HG02970 (cell line): Measurements from ENCODE around the gene PTPN3.
A peak's percentile ranks its signal among the peaks of the same experiment; 100 is the strongest.

Experiments
- ATAC-seq: cut with Tn5 transposase; IDR thresholded peaks from one replicate; pipeline ENCODE4 v1.9.1; 2021; ENCODE audit warnings: mild to moderate bottlenecking, moderate library complexity, moderate number of reproducible peaks; ENCODE audit not compliant: unreplicated experiment, low FRiP score

Gene PTPN3

DNA sequence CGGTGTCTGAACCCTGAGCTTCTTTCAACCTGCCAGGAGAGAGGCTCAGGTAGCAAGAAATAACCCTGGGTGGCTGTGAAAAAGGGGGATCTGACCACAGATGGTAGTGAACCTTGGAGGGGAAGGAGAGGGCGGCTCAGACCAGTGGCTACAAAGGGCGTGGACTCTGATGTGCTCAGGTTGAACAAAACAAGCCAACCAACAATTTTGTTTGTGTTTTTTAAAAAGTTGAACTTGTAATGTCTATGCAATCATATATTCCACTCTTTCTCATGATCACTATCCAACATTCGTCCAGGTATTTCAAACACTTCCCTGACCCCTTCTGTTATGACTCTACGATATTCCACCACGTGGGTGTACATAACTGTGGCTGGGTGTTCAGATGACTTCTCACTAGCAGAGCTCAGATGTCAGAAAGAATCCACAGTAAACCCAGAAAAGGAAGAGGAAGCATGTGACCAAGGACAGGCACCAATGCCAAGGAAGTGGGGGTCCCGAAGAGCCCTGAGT is 20.0 kb downstream of the PTPN3 start:
- no peak for ATAC-seq

DNA sequence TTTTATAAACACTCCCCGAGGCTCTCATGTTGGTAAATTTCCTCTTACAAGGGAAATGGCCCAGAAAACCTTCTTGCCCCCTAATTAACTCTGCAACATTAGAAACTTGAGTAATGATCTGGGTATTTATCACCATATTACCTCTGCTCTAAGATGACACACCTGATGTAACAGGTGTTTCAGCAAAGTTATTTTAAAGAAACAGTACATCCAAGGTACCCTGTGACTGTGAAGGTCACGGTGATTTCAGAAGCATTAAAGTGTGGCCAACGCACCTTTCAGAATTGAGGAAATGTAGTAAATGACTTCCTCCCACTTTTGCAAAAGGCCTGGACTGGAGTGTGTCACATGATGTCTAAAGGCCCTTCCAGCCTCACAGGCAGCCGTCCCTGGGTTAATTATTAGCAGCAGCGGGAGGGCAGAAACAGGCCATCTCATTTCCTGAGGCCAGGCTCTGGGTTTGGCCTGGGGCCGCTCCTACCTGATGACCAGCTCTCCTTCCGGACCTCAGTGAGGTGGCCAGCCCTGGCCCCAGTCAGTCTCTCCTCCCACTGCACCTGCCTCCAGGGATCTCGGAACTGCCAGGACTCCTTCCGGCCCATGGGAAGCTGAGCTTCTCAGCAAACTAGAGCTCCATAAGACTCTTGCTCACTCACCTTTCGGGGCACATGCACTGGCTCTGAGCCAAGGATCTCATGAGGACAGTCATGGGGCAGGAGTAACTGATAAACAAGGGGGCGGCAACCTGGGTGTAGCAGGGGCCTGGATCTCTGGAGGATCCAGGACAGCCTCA is 20.7 kb downstream of the PTPN3 start:
- no peak for ATAC-seq

DNA sequence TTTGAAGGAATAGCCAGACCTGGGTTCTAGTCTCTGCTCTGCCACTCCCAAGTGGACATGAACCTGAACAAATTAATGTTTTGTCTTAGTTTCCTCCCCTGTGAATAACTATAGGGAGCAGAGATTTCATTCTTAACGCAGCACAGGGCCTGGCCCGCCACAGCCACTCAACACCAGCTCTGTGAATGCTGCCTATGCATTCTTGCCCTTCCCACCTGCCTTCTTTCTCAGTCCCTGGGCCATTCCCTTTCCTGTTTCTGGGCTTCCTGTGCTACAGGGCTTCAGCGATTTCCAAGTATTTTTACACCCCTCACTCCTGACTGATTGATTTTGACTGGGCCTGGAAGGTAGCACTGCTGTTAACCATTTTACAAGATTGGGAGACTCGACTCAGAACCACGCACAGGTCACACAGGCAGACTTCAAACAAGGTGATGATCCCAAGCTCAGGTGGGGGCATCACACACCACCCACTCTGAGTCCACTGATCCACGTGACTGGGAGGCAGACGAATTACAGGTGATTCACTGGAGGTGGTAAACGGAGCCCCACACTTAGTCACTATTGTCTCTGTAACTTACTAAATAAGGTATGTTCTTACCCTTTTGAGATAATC is 21.4 kb downstream of the PTPN3 start:
- ATAC-seq: no peak

DNA sequence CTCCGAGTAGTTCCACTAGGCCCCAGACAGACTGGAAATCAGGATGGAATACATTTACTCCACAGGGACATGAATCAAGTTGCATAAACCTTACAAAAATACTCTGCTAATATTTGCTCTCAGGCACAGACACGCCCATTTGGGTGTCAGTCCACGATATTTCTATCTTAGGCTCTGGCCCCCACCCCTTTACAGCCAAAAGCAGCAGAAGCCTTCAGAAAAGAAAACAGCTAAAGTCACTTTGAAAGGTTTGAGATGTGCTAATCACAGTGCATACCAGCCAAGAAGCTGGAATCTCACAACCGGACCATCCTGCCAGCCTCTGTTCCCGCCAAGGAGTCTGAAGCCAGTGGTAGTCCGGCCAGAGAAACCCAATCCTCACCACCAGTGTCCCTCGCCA is 22.6 kb downstream of the PTPN3 start:
- no peak for ATAC-seq

DNA sequence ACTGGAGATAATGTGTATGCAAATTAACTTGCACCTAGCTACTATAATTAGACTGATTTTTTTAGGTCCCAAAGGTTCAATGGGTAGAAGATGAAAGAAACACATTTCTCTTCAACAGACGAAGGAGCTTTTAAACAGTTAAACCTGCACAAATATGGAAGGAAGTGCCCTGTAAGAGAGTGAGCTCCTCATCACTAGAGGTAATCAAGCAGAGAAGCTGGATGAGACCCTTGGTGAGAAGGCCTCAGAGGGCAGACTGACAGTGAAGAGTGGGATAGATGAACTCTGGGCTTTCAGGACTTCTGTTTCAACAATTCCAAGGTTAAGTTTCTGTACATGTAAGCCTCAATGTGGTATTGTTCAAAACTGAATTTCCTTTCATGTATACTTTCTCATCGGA is 23.2 kb downstream of the PTPN3 start:
- ATAC-seq: no peak

DNA sequence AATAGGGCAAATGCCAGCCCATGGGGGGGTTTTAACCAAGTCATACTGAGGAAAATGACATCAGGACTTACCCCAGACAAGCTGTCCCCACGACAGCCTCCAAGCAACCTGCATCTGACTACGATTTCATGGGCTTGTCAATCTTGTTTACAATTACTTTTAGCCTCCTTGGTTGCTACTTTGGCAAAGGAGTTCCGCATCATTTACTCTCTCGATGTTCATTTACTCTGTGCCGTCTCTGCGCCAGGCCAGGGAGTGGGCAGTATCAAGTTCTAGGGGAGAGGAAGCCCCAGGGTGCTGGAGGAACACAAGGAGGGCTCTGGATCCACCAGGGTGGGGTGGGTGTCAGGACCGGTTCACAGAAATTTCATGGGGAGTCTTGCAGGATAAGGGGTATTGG is 23.9 kb downstream of the PTPN3 start:
- ATAC-seq: no peak

DNA sequence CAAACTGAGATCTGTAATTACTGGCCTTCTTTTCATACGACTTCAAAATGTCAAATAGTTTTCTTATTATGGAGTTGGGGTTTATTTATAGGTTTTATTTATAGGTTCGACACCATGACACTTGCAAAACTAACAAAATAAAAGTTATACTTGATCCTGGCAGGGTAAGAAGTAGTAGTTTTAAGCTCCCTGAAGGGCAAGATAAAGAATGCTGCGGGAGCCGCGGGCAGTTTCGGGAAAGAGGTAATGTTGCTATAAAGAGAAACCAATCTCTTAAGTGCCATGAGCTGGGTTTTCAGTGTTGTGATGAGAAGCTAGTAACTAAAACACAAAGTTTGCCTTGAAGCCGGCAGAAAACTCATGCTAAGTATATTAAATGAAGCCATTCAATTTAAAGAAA is 24.8 kb downstream of the PTPN3 start:
- no peak for ATAC-seq

DNA sequence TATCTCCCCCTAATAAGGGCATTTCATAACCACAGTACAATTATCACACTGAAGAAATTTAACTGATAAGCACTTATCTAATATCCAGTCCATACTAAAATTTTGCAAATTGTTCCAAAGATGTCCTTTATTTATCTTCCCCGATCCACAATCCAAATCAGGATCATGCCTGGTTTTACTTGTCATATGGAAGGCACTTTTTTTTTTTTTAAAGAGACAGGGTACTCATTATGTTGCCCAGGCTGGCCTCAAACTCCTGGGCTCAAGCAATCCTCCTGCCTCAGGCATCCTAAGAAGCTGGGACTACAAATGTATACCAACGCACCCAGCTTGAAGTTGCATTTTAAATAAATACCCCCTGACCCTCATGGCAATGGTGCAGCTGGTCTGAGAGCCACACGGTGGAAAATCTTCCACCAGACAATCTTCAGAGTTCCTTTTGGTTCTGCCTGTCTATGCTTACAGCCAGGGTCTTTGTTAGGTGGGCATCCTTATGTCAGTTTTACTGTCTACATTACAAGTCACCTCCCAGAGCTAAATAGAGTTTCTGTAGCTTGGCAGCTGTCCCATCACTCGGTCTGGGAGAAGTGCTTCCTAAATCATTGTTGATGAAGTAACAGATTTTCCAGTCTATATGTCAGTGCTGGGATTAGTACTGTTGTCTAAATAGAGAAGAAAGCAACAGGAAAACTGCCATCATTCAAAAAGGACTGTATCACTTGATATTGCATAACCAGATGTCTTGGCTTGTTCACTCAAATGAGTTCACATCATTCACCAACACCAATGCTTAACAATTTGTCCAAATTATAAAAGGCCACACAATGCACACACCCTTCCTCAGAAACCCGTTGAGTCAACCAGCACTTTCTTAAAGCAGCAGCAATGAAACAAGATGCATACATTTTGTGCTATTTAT is 26.4 kb downstream of the PTPN3 start:
- ATAC-seq: no peak

DNA sequence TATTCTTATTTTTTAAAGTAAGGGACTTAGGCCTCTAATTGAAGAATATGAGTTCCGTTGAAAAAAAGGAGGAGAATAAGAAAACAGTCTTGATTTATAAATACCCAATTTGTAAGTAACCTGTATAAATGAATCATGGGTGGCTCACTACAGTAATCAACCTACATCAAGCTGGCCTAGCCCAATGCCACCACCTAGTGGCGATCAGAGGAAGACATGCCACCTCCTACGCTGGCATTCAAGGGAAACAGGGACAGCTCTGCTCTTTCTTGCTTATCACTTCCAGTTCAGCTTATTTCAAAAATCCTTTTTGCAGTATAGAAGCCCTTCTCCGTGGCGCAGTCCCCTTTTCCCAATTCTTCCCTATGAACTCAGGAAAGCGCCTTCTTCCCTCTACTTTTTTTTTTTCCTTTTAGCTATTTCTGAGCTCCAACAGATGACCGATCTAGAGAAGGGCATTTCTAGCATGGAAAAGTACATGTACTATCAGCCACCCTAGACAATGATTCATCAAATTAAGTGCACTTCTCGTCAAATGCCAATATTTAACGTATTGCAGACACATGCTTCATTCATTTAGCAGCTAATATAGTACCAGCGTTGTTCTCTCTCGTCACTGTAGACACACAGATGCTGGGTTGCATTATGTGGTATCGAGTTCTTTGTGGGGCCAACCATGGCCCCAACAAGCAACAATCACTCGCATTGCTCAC is 28.3 kb downstream of the PTPN3 start:
- ATAC-seq: peak; percentile 82

DNA sequence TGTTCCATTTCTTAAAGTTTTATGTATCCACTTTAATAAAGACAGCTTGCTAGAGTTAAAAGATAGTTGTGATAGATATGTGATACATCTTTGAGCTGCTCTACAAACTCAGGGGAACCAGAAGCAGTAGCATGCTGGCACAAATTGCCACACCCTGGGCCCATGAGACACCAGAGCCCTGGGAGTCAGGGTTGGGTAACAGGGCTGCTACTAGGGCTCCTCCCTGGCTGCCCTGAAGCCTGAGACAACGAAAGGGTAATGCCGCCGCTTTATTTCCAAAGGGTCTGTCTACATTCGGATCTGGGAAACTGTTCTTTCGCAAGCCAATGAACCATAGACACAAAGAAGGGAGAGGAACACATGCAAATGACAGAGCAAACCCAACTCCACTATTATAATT is 29.2 kb downstream of the PTPN3 start:
- ATAC-seq: no peak

DNA sequence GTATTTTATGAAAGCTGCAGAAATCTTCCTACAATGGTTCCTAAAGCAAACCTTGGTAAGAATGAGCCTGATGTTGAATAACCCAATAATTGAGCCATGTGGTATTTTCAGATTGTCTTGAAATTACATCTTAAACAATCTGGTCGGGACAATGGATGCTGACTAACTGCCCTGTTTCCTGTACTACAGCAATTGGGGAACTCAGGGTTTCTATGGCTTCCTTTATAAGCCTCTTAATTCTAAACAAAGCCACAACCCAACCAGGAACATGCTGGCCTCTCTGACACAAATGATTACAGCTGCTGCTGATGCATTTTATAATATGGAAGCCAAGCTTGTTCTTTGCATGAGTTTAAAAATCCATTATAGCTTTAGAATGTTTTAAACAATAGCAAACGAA is 30.2 kb downstream of the PTPN3 start:
- ATAC-seq: no peak

DNA sequence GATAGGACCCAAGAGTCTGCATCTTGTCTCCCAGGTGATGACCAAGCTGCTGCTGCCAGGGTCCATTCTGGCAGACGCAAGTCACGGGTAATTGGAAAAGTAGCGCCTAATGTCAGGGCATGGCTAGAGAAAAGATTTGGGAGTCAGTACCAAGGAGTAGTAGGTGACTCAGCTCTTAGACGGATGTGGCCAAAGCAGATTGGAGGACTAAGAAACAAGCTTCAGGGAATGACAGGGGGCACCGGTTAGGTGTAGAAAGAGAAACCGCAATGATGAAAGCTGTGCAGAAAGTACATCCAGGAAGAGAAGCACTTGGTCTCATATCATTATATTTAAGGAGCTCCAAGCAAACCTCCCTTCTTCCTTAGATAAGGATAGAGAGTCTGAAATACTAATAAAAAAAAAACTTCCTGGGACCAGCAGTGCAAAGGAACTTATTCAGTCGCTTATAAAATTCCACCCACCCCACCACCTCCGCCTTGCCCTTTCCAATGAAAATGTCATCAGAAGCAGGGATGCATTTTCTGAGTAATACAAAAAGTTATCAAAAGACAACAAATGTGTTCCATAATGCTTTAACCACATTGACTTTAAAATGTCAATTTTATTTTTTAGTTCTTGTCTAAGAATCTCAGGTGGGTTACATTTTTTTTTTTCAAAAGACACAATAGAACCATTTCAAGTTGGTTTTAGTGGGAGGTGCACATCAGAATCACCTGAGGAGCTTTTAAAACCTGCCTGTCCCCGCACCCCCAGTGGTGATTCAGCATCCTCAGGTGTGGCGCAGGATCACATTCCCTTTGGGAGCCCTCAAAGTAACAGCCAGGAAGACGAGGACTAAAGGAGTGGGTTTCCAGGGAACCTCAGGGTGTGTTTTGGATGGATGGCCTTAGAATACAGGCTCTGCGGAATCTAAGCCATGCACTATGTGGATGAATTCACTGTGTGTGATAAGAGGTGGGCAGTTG is 31.2 kb downstream of the PTPN3 start:
- ATAC-seq: no peak

DNA sequence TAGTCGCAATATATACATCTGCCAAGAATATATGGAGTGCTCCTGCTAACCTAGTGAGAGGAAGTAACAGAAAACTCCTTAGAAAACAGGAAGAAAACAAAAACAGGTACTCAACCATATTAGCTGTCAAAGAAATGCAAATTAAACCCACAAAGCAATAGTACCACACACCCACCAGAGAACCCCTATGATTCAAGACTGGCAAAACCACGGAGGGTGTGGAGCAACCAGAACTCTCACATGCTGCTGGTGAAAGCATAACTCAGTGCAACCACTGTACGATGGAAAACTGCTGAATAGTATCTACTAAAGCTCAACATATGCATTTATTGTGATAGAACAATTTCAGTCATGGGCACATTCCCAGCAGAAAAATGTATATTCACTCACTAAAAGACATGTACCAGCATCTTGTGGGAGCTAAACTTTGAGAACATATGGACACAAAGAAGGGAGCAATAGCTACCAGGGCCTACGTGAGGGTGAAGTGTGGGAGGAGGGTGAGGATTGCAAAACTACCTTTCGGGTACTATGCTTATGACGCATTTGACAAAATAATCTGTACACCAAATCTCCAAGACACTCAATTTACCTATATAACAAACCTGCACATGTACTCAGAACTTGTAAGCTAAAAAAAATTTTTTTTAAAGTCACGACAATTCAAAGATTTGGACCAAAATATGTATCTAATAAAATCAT is 34.0 kb downstream of the PTPN3 start:
- ATAC-seq: no peak

DNA sequence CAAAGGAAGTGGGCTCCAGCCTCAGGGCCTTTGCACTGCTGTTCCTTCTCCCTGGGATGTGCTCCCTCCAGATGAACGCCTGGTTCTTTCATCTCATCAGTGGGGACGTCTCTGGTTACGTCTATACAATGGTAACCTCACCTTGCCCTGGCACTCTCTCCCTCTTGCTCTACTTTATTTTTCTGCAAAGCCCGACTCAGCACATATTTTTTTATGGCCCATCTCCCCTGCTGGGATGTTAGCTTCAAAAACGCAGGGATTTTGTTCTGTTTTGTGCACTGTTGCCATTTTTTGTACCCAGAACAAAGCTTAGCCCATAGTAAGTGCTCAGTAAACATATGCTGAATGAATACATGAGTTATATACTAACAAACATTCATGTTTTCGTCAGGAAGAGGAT is 37.5 kb downstream of the PTPN3 start:
- ATAC-seq: no peak

DNA sequence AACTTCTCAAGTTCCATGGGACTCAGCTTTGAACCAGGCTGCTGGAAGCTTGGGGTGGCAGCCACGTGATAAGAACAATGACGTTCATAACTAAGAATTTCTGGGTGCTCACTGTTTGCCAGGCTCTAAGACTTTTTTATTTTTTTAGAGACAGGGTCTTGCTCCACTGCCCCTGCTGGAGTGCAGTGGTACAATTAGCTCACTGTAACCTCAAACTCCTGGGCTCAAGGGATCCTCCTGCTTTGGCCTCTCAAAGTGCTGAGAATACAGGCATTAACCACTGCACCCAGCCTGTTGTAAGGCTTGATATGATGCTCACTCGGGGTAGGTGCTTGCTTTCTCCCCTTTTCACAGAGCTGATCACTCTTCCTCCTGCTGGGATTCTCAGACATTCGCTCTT is 38.7 kb downstream of the PTPN3 start:
- ATAC-seq: no peak

DNA sequence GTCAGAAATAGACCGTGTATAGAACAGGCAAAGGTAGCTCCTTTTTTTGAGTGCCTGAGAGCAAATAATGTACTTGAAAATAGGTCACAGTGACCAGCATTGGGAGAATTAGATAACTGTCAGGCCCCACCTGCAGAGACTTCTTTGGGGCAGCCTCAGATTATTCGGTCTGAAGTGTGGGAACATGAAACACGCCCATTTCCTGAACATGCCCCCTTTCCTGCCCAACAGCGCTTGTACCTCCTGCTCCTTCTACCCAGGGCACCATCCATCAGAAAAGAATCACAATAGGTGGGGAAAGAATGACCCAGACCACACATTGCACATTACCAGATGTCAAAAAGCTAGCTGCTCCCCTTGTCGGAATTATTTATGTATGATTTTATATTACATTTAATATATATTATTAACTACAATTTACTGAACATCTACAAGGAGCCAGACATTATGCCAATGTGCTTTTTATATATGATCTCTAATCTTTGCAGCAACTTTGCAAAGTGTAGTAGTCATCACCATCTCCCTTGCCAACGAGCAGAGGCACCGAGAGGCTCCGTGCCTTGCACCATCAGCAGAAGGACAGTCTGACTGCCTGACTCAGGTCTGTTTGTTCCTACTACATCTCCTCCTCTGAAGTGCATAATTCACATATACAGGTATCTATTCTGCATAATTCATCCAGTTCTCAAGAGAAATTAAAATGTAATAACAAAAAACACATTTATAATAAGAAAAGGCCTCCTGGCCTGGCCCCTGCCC is 39.5 kb downstream of the PTPN3 start:
- no peak for ATAC-seq

DNA sequence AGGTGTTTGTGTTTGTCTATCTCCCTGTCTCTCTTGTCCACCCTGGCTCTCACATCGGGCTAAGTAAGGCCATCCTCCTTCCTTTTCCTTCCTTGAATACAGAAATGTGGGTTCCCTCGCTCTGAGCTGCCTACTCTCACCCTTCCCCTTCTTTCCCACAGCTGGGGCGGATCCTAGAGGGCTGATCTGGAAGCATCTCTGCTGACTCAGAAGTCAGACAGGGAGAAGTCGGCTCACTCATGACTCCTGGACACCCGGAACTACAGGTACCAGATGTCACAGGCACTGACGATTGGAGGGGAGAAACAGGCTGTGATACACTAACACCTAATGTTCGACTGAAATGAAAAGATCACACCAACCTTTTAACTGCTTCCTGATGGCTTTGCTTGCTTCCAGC is 41.3 kb downstream of the PTPN3 start:
- ATAC-seq: no peak

DNA sequence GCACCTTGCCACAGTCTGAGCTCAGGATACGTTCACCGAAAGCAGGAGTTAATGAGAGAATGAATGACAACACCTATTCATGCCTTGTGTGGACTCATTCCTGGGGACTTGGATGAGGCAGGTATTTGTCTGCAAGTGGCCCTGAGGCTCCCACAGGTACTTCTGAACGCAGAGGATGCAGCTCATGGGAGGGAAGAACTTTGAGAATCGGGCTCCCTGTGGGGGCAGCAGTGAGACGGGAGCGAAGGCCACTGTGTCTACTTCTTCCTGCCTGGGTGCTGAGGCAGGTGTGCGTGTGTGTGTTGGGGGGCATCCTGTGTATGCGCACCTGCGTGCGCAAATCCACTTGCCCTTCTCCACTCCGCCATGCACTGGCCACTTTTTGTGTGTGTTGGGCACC is 42.2 kb downstream of the PTPN3 start:
- no peak for ATAC-seq
